Pancreas (tissue), 10 donors: ENCODE results near the gene C16orf92. TPM values are rescaled to one million over a fixed set of nuclear protein-coding genes. Genes with fewer than 3 reads are reported as not detected.

Experiments
- ATAC-seq, 4 donors: fragments of 200-7000 bp; cut with Tn5 transposase; one replicate each; pipeline versions ENCODE4 v1.8.0 to v1.9.1; 2020; ENCODE audit warnings: mild to moderate bottlenecking in 4 of 4, moderate library complexity in 4 of 4
- DNase-seq, 6 donors: peaks; one replicate each; pipeline ENCODE4 v3.0.0-alpha.2; 2020
- FAIRE-seq: peaks from 2 replicates; lab custom pipeline; 2012; peaks lifted over from hg19 to GRCh38; lab: Jason Lieb, UNC
- H3K27ac ChIP-seq, 4 donors: fragments of 200-600 bp; sonication (generic); 1 replicate in 3 of 4; 2 replicates in 1 of 4; pipeline versions ENCODE4 v1.5.0 to v1.8.0; 2020
- H3K27me3 ChIP-seq, 4 donors: fragments of 200-600 bp; one replicate each; pipeline ENCODE4 v1.8.0; 2021
- H3K36me3 ChIP-seq, 3 donors: fragments of 200-600 bp; sonication (generic) in 1 of 3; one replicate each; pipeline versions ENCODE4 v1.5.0 to v1.8.0; 2020 to 2021
- H3K4me1 ChIP-seq, 3 donors: fragments of 200-600 bp; one replicate each; pipeline ENCODE4 v1.8.0; 2021
- H3K4me3 ChIP-seq, 4 donors: fragments of 200-600 bp; sonication (generic) in 2 of 4; one replicate each; pipeline versions ENCODE4 v1.5.0 to v1.8.0; 2020 to 2021
- H3K9me3 ChIP-seq, 4 donors: fragments of 200-600 bp; one replicate each; pipeline ENCODE4 v1.8.0; 2021
- CTCF ChIP-seq, 4 donors: fragments of 200-600 bp; sonication (generic) in 3 of 4; IDR thresholded peaks; one replicate each; pipeline versions ENCODE4 v1.5.0 to v1.8.0; 2021; ENCODE audit warnings: antibody characterized with exemption in 4 of 4
- WGBS, 2 donors: extraction: QIAGEN DNeasy Blood & Tissue Kit; methylation state at CpG; one replicate each; pipeline ENCODE4 v1.1.7; 2013; 5-methylcytosine and 5-hydroxymethylcytosine counted together
- intact Hi-C, 3 donors: fragments of 100-400 bp; cut with DNase I; formaldehyde crosslinking; loops; one replicate each; pipeline versions ENCODE4 v1.11.1 to v1.14.2; 2022
- polyA plus RNA-seq, 2 donors: library from polyadenylated mRNA; stranded (reverse); fragments of 200-250 nt; gene quantifications; one replicate each; pipeline ENCODE4 v1.2.3, GENCODE V29; 2013
- total RNA-seq, 6 donors: library from RNA; stranded (reverse); fragmentation: NEBNext Ultra II Directional in 4 of 6; extraction: Animal tissue kit (Norgen Biotek cat#: 25700) in 4 of 6; gene quantifications; one replicate each; pipeline versions ENCODE4 v1.2.1 to v1.2.4, GENCODE V29; 2021 to 2023
- donor health status: healthy with polysubstance abuse.
- donor health status: DM: no; HTN: no; CAD: no; lungs with moderate emphysema.
- donor health status: DM: no; HTN: no; CAD: no.
- donor health status: control.
- donor health status: control.
- donor health status: Bipolar disorder and iron deficiency.
- donor health status: DM: yes; HTN: yes; CAD: no.
- donor health status: DM: no; HTN: no; CAD: no.
- donor health status: DM: no; HTN: no; CAD: no.
- donor health status: DM: yes; HTN: yes; CAD: no.

Gene C16orf92
- total and polyA plus RNA-seq, 8 donors, result not detected

GRCh38 chr16:30006659-30007377 lies 16.2 kb upstream of the C16orf92 start:
- no peak for TF ChIP-seq CTCF (IDR thresholded peaks at IDR 0.05)
- DNase-seq (peak in 1 of 6 donors; percentile 72), FAIRE-seq (no peak), ATAC-seq (no peak)
- intact Hi-C loops, result loop anchor here in 2 of 3 donors (10.0 kb wide), 2 partner anchors 142 to 312 kb away; partner anchors contain the start of gene CDIPT (in 1 of the 2)
- H3K4me3 ChIP-seq, result no peak overlapping the region
- no peaks in the 10 kb centered on the region for H3K9me3 ChIP-seq
- H3K27ac ChIP-seq, result no peak overlapping the region
- H3K4me1 ChIP-seq, result no peaks in the 10 kb centered on the region
- H3K27me3 ChIP-seq, result peaks cover 0 to 6% (median 2%) of the 10 kb centered on the region in 4 donors
- H3K36me3 ChIP-seq, result no peaks in the 10 kb centered on the region
- WGBS, 2 donors, result 71 to 76% methylated on average over 34 of the region's 34 CpGs

- H3K9me3 ChIP-seq, result no peaks in the 10 kb centered on the region
- WGBS, 2 donors, result 51 to 56% methylated on average over 11 of the region's 11 CpGs
- DNase-seq (peak in 1 of 6 donors; percentile 61), ATAC-seq (no peak), FAIRE-seq (no peak)
- intact Hi-C loops, result loop anchor here in 2 of 3 donors (10.0 kb wide), 2 partner anchors 143 to 313 kb away; partner anchors contain the start of gene CDIPT (in 1 of the 2)
- no peak overlapping the region for H3K4me3 ChIP-seq
- no peak for TF ChIP-seq CTCF (IDR thresholded peaks at IDR 0.05)
- H3K27ac ChIP-seq, result no peak overlapping the region
- no peaks in the 10 kb centered on the region for H3K4me1 ChIP-seq
- H3K36me3 ChIP-seq, result no peaks in the 10 kb centered on the region
- peaks cover 0 to 10% (median 2%) of the 10 kb centered on the region in 4 donors for H3K27me3 ChIP-seq
These were observed 15.6 kb upstream of the C16orf92 start for GRCh38 chr16:30007378-30007895.

GRCh38 chr16:30009085-30009862 lies 13.7 kb upstream of the C16orf92 start:
- intact Hi-C loops, result loop anchor here in 2 of 3 donors (10.0 kb wide), 2 partner anchors 144 to 314 kb away; partner anchors contain the start of gene CDIPT (in 1 of the 2)
- Histone ChIP-seq H3K36me3 (no peaks in the 10 kb centered on the region), H3K4me1 (no peaks in the 10 kb centered on the region), H3K4me3 (no peak overlapping the region), H3K27me3 (peaks cover 0 to 10% (median 2%) of the 10 kb centered on the region in 4 donors), H3K27ac (no peak overlapping the region), H3K9me3 (no peaks in the 10 kb centered on the region)
- FAIRE-seq (no peak), ATAC-seq (no peak), DNase-seq (peak in 2 of 6 donors; percentile 50 to 54)
- TF ChIP-seq CTCF (IDR thresholded peaks at IDR 0.05), result no peak
- WGBS, 2 donors, result 32 to 35% methylated on average over 23 to 26 of the region's 26 CpGs

GRCh38 chr16:30009990-30010843 lies 12.8 kb upstream of the C16orf92 start:
- Histone ChIP-seq H3K27ac (no peak overlapping the region), H3K27me3 (peaks cover 0 to 10% (median 2%) of the 10 kb centered on the region in 4 donors), H3K4me1 (no peaks in the 10 kb centered on the region), H3K4me3 (peak overlapping the region in 2 of 4 donors; percentile 28 to 50), H3K9me3 (no peaks in the 10 kb centered on the region), H3K36me3 (no peaks in the 10 kb centered on the region)
- intact Hi-C loops, result loop anchor here in 2 of 3 donors (10.0 kb wide), 2 partner anchors 145 to 315 kb away; partner anchors contain the start of gene CDIPT (in 1 of the 2)
- FAIRE-seq (no peak), DNase-seq (peak in 3 of 6 donors; percentile 40 to 76 (median 58)), ATAC-seq (no peak)
- WGBS, 2 donors, result 13 to 16% methylated on average over 29 to 34 of the region's 34 CpGs
- TF ChIP-seq CTCF (IDR thresholded peaks at IDR 0.05), result no peak
